SU-DHL-6 (cell line): ENCODE data around the gene CDK14.

Source experiments
- H2AFZ ChIP-seq: fragments of 200-600 bp; sonication (generic); 2 replicates; pipeline ENCODE4 v1.6.1; 2014; ENCODE audit warnings: low read depth, mild to moderate bottlenecking, moderate library complexity, mixed read lengths, antibody characterized with exemption, low read length; ENCODE audit not compliant: severe bottlenecking
- H3F3A ChIP-seq: fragments of 200-600 bp; shearing (Covaris generic); 2 replicates; pipeline ENCODE4 v1.6.0; 2016; ENCODE audit warnings: antibody characterized with exemption, mild to moderate bottlenecking; ENCODE audit not compliant: insufficient read depth
- H3K27ac ChIP-seq: fragments of 200-600 bp; sonication (generic); 2 replicates; pipeline ENCODE4 v1.5.1; 2016; ENCODE audit warnings: low read depth, mild to moderate bottlenecking, low read length, moderate library complexity, mixed read lengths
- H3K27me3 ChIP-seq: fragments of 200-600 bp; sonication (generic), shearing (Covaris generic); 2 replicates; pipeline ENCODE4 v1.6.0; 2014; ENCODE audit warnings: mild to moderate bottlenecking, low read length
- H3K36me3 ChIP-seq: fragments of 200-600 bp; sonication (generic); 2 replicates; pipeline ENCODE4 v1.6.1; 2014; ENCODE audit warnings: mild to moderate bottlenecking, low read length, mixed read lengths
- H3K4me2 ChIP-seq: fragments of 300-600, 200-600 bp; shearing (Covaris generic), sonication (generic); 2 replicates; pipeline ENCODE4 v1.6.0; 2014; ENCODE audit warnings: low read length, low read depth, mild to moderate bottlenecking; ENCODE audit not compliant: poor library complexity, severe bottlenecking
- H3K4me3 ChIP-seq: fragments of 200-600 bp; sonication (generic); 2 replicates; pipeline ENCODE4 v1.5.1; 2014; ENCODE audit warnings: antibody characterized with exemption, low read length, mild to moderate bottlenecking, mixed read lengths; ENCODE audit not compliant: insufficient read depth, poor library complexity, severe bottlenecking
- H3K79me2 ChIP-seq: fragments of 200-600 bp; sonication (generic); 2 replicates; pipeline ENCODE4 v1.6.1; 2014; ENCODE audit warnings: mild to moderate bottlenecking, low read length, moderate library complexity; ENCODE audit not compliant: insufficient read depth
- H3K9ac ChIP-seq: fragments of 200-600 bp; sonication (generic); 2 replicates; pipeline ENCODE4 v1.7.0; 2014; ENCODE audit warnings: mild to moderate bottlenecking, low read length
- H3K9me2 ChIP-seq: fragments of 200-600 bp; sonication (generic); replicated peaks from 2 replicates; pipeline ENCODE4 v1.6.1; 2014; ENCODE audit warnings: low read length; ENCODE audit not compliant: insufficient read depth
- H3K9me3 ChIP-seq: fragments of 200-600 bp; sonication (generic); 2 replicates; pipeline ENCODE4 v1.6.1; 2014; ENCODE audit warnings: low read length, mixed read lengths; ENCODE audit not compliant: insufficient read depth
- H4K20me1 ChIP-seq: fragments of 200-600 bp; sonication (generic); 2 replicates; pipeline ENCODE4 v1.6.1; 2014; ENCODE audit warnings: low read depth, mild to moderate bottlenecking, antibody characterized with exemption, low read length, moderate library complexity, mixed read lengths
- CTCF ChIP-seq: fragments of 200-600 bp; sonication (generic); IDR thresholded peaks from one replicate; pipeline ENCODE4 v1.5.1; 2017; ENCODE audit warnings: antibody characterized with exemption, mild to moderate bottlenecking, low read length, moderate library complexity; ENCODE audit not compliant: insufficient read depth, poor library complexity, severe bottlenecking
- EZH2phosphoT487 ChIP-seq: fragments of 200-600 bp; sonication (generic), shearing (Covaris generic); conservative IDR thresholded peaks from 2 replicates; pipeline ENCODE4 v1.6.1; 2018; ENCODE audit warnings: mild to moderate bottlenecking, antibody characterized with exemption, low read length, moderate library complexity, mixed read lengths

The CDK14 gene

GRCh38 chr7:91083855-91084644, 487.9 kb downstream of the CDK14 start:
- no peak overlapping the region for H3K4me2 ChIP-seq
- no peak overlapping the region for H2AFZ ChIP-seq
- H3K79me2 ChIP-seq, result no peaks in the 10 kb centered on the region
- no peak overlapping the region for H3K27ac ChIP-seq
- H3K27me3 ChIP-seq, result no peaks in the 10 kb centered on the region
- no peak overlapping the region for H3K9ac ChIP-seq
- H3K4me3 ChIP-seq, result no peak overlapping the region
- no peaks in the 10 kb centered on the region for H3K36me3 ChIP-seq
- H3F3A ChIP-seq, result peaks cover 33% of the 10 kb centered on the region
- TF ChIP-seq CTCF (no peak), EZH2phosphoT487 (no peak)
- H3K9me2 ChIP-seq, result no peaks in the 10 kb centered on the region
- H3K9me3 ChIP-seq, result no peaks in the 10 kb centered on the region
- H4K20me1 ChIP-seq, result peaks cover 4% of the 10 kb centered on the region; the same call in 1 of the 2 replicates

- Histone ChIP-seq H3K27ac (no peak overlapping the region), H3K79me2 (no peaks in the 10 kb centered on the region), H4K20me1 (peaks cover 6% of the 10 kb centered on the region; the same call in 1 of the 2 replicates), H2AFZ (no peak overlapping the region), H3K27me3 (no peaks in the 10 kb centered on the region), H3F3A (peaks cover 26% of the 10 kb centered on the region), H3K4me2 (no peak overlapping the region), H3K9me3 (no peaks in the 10 kb centered on the region), H3K4me3 (no peak overlapping the region), H3K36me3 (no peaks in the 10 kb centered on the region), H3K9me2 (no peaks in the 10 kb centered on the region), H3K9ac (no peak overlapping the region)
- no peak for TF ChIP-seq CTCF
- no peak for TF ChIP-seq EZH2phosphoT487
These were observed 489.1 kb downstream of the CDK14 start for GRCh38 chr7:91085175-91085574.

- Histone ChIP-seq H3K27me3 (no peaks in the 10 kb centered on the region), H3K79me2 (no peaks in the 10 kb centered on the region), H4K20me1 (peaks cover 6% of the 10 kb centered on the region; the same call in 1 of the 2 replicates), H3K36me3 (no peaks in the 10 kb centered on the region), H3K9me2 (no peaks in the 10 kb centered on the region), H3K4me3 (no peak overlapping the region), H3K9me3 (no peaks in the 10 kb centered on the region), H3K9ac (no peak overlapping the region), H3K4me2 (no peak overlapping the region), H2AFZ (no peak overlapping the region), H3F3A (peaks cover 19% of the 10 kb centered on the region), H3K27ac (no peak overlapping the region)
- TF ChIP-seq CTCF (no peak), EZH2phosphoT487 (no peak)
These were observed 490.1 kb downstream of the CDK14 start for GRCh38 chr7:91086200-91086599.
